OCI-LY3 (cell line): ENCODE results near the gene TMCC2.

Source experiments
- CTCF ChIP-seq: fragments of 200-600, 300-600 bp; sonication (generic); IDR thresholded peaks from 2 replicates; pipeline ENCODE4 v1.5.1; 2014; ENCODE audit warnings: antibody characterized with exemption, low read length, low read depth
- EZH2phosphoT487 ChIP-seq: fragments of 200-600 bp; shearing (Covaris generic); IDR thresholded peaks from 2 replicates; pipeline ENCODE4 v1.6.1; 2018; ENCODE audit warnings: antibody characterized with exemption, mixed run types, low read depth

DNA sequence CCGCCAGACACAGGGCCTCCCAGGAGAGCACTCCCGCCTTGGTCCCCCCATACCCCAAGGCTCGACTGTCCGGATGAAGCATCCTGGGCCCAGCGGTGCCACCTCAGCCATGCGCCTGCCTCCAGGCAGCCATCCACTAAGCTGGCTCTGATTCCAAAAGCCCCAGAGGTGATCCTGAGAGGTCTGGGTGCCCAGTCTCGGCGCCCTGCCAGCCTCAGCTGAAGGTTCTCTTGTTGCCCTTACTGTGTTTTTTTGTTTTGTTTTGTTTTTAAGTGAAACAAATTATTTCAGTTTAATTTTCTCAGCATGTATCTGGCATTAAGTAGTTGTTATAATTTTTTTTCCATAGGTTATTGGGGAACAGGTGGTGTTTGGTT is 48.9 kb downstream of the TMCC2 start:
- TF ChIP-seq CTCF = no peak
- TF ChIP-seq EZH2phosphoT487 = no peak
